ENCODE results near the gene S100PBP. TPM values are rescaled to one million over a fixed set of nuclear protein-coding genes. Genes with fewer than 3 reads are reported as not detected.

Gene S100PBP
- total RNA-seq, 1 experiment from 2014 or later: 69.3 TPM

DNA sequence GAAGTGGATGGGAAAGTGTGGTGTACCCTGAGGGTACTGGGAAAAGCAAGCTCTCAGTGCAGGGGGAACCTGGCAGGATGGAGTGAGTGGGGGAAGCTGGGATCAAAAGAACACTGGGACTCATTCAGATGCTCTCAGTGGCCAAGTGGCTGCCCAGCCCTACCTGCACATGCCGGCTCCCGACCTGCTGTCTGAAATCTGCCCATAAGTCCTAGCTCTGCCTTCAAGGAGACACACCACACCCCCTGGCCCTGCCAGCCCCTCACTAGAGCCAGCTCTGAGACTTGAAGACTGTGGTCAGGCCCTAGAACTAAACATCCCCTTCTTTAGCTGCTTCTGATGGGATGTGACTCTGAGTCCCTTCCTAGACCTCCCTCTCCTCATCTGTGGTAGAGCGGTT lies 81.5 kb downstream of the S100PBP start:
- no peak for TF ChIP-seq EZH2 (IDR thresholded peaks at IDR 0.05; ENCODE audit: borderline replicate concordance, low read depth, low read length, poor library complexity, severe bottlenecking)
- TF ChIP-seq, protein P1, sequence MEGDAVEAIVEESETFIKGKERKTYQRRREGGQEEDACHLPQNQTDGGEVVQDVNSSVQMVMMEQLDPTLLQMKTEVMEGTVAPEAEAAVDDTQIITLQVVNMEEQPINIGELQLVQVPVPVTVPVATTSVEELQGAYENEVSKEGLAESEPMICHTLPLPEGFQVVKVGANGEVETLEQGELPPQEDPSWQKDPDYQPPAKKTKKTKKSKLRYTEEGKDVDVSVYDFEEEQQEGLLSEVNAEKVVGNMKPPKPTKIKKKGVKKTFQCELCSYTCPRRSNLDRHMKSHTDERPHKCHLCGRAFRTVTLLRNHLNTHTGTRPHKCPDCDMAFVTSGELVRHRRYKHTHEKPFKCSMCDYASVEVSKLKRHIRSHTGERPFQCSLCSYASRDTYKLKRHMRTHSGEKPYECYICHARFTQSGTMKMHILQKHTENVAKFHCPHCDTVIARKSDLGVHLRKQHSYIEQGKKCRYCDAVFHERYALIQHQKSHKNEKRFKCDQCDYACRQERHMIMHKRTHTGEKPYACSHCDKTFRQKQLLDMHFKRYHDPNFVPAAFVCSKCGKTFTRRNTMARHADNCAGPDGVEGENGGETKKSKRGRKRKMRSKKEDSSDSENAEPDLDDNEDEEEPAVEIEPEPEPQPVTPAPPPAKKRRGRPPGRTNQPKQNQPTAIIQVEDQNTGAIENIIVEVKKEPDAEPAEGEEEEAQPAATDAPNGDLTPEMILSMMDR (conservative IDR thresholded peaks at IDR 0.05; ENCODE audit: low read depth, low read length): no peak
- CTCF ChIA-PET: no interaction called here
- peaks cover 5% of the 10 kb centered on the region for H3K27me3 ChIP-seq (replicated peaks; ENCODE audit: insufficient read depth, low read depth, low read length, poor library complexity)
- no TSS peak for BruUV-seq (replicated peaks)
- DNase-seq (ENCODE audit: low spot score): no peak
- intact Hi-C loops (cut with micrococcal nuclease; ENCODE audit: unreplicated experiment): no loop called here
- POLR2A ChIA-PET (ENCODE audit: low non-redundant PET): no interaction called here
- no peaks in the 10 kb centered on the region for H3K36me3 ChIP-seq (ENCODE audit: insufficient read depth, low read length, poor library complexity, severe bottlenecking)
- H3K9me3 ChIP-seq (ENCODE audit: low read depth, low read length, poor library complexity, severe bottlenecking): no peaks in the 10 kb centered on the region
- no peak overlapping the region for H3K4me3 ChIP-seq (ENCODE audit: low read depth, low read length, poor library complexity, severe bottlenecking)
- H3K27ac ChIP-seq (ENCODE audit: low read depth, low read length, poor library complexity, severe bottlenecking): no peak overlapping the region
- H3K4me1 ChIP-seq (ENCODE audit: insufficient read depth, low read length, poor library complexity, severe bottlenecking): peaks cover 7% of the 10 kb centered on the region

DNA sequence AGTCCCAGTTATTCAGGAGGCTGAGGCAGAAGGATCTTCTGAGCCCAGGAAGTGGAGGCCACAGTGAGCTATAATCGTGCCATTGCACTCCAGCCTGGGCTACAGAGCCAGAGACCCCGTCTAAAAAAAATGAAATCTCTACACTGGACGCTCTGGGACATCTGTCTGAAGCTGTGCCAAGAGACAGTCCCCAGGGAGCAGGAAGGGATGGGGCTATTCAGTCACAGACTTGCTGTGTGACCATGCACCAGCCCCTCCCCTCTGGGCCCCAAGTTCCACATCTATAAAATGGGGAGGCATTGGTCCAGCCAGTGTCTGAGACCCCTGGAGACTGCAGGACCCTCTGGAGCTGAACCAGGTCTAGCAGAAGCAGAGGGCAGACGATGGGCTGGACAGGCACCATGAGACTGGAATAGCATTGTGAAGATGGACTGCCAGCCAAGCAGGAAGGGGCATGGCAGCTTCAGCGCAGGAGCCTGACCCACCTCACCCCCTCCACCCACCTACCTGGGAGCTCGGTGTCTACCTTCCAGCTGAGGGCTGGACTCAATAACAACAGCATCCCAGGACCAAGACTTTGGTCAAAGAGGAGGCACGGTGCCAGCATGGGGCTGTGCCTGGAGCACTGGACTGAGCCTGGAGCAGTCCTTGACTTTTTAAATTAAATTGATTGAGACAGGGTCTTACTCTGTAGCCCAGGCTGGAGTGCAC lies 82.3 kb downstream of the S100PBP start:
- no peak for DNase-seq (ENCODE audit: low spot score)
- Histone ChIP-seq H3K4me1 (ENCODE audit: insufficient read depth, low read length, poor library complexity, severe bottlenecking) (peaks cover 7% of the 10 kb centered on the region), H3K27ac (ENCODE audit: low read depth, low read length, poor library complexity, severe bottlenecking) (no peak overlapping the region), H3K9me3 (ENCODE audit: low read depth, low read length, poor library complexity, severe bottlenecking) (no peaks in the 10 kb centered on the region), H3K4me3 (ENCODE audit: low read depth, low read length, poor library complexity, severe bottlenecking) (no peak overlapping the region), H3K36me3 (ENCODE audit: insufficient read depth, low read length, poor library complexity, severe bottlenecking) (no peaks in the 10 kb centered on the region), H3K27me3 (replicated peaks; ENCODE audit: insufficient read depth, low read depth, low read length, poor library complexity) (peaks cover 5% of the 10 kb centered on the region)
- intact Hi-C loops (cut with micrococcal nuclease; ENCODE audit: unreplicated experiment): loop anchor here (2.0 kb wide), 1 partner anchor 33 kb away; no protein-coding TSS in a partner anchor
- no TSS peak for BruUV-seq (replicated peaks)
- ChIA-PET CTCF (no interaction called here), POLR2A (ENCODE audit: low non-redundant PET) (no interaction called here)
- TF ChIP-seq, protein P1 (conservative IDR thresholded peaks at IDR 0.05; ENCODE audit: low read depth, low read length): no peak
- TF ChIP-seq EZH2 (IDR thresholded peaks at IDR 0.05; ENCODE audit: borderline replicate concordance, low read depth, low read length, poor library complexity, severe bottlenecking): no peak

DNA sequence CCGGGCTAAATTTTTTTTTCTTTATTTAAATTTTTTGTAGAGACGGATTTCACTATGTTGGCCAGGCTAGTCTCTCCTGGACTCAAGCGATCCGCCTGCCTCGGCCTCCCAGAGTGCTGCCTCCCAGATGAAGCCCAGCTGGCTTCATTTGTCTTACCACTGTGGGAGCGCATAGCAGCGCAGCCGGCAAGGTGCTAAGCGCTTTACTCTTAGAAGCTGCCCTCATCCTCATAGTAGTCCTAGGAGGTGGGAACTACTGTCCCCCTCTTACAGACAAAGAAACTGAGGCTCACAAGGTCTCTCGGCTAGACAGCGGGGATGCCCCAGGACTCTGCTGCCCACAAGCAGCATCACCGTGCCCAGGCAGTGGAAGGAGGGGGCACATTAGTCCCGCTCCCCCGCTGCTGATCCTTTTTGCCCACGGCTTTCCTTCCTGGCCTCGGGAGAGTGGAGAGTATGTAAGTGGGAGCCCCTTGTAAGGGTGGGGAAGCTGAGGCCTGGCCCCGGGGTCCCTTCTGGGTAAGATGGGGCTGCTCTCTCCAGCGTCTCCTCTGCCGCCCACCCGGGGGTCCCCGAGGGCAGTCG lies 83.0 kb downstream of the S100PBP start:
- TF ChIP-seq, protein P1 (conservative IDR thresholded peaks at IDR 0.05; ENCODE audit: low read depth, low read length): no peak
- TF ChIP-seq EZH2 (IDR thresholded peaks at IDR 0.05; ENCODE audit: borderline replicate concordance, low read depth, low read length, poor library complexity, severe bottlenecking): no peak
- DNase-seq (ENCODE audit: low spot score): no peak
- Histone ChIP-seq H3K9me3 (ENCODE audit: low read depth, low read length, poor library complexity, severe bottlenecking) (no peaks in the 10 kb centered on the region), H3K27me3 (replicated peaks; ENCODE audit: insufficient read depth, low read depth, low read length, poor library complexity) (peaks cover 5% of the 10 kb centered on the region), H3K36me3 (ENCODE audit: insufficient read depth, low read length, poor library complexity, severe bottlenecking) (no peaks in the 10 kb centered on the region), H3K4me1 (ENCODE audit: insufficient read depth, low read length, poor library complexity, severe bottlenecking) (peaks cover 7% of the 10 kb centered on the region), H3K27ac (ENCODE audit: low read depth, low read length, poor library complexity, severe bottlenecking) (no peak overlapping the region), H3K4me3 (ENCODE audit: low read depth, low read length, poor library complexity, severe bottlenecking) (peak overlapping the region; percentile 49)
- CTCF ChIA-PET: no interaction called here
- no TSS peak for BruUV-seq (replicated peaks)
- intact Hi-C loops (cut with micrococcal nuclease; ENCODE audit: unreplicated experiment): loop anchor here (2.0 kb wide), 1 partner anchor 32 kb away; no protein-coding TSS in a partner anchor
- POLR2A ChIA-PET (ENCODE audit: low non-redundant PET): no interaction called here
